H1 (cell line): Measurements from ENCODE around the gene RUVBL2. TPM values are rescaled to one million over a fixed set of nuclear protein-coding genes. Genes with fewer than 3 reads are reported as not detected.

Experiments
- CHD7 ChIP-seq: fragments of 300-600 bp; sonication (generic); IDR thresholded peaks from 2 replicates; pipeline ENCODE4 v1.7.1; 2012; ENCODE audit warnings: low read length, moderate library complexity, mild to moderate bottlenecking, inconsistent platforms; ENCODE audit not compliant: insufficient replicate concordance
- KDM4A ChIP-seq: IDR thresholded peaks from one replicate; pipeline ENCODE4 v1.7.1; 2012; ENCODE audit warnings: low read depth, mild to moderate bottlenecking, moderate library complexity, low read length, inconsistent platforms; ENCODE audit not compliant: severe bottlenecking
- RAD21 ChIP-seq, 2 experiments: IDR thresholded peaks in 1 of 2; conservative IDR thresholded peaks in 1 of 2; 2 replicates each; pipeline ENCODE4 v1.6.1; 2011; ENCODE audit warnings: low read depth in 2 of 2, low read length in 2 of 2, improper control_type of control experiment in 1 of 2, inconsistent platforms in 1 of 2, mild to moderate bottlenecking in 1 of 2, moderate library complexity in 1 of 2
- RBBP5 ChIP-seq: IDR thresholded peaks from 2 replicates; pipeline ENCODE4 v1.7.1; 2012; ENCODE audit warnings: low read depth, mild to moderate bottlenecking, inconsistent platforms, low read length, moderate library complexity, borderline replicate concordance
- polyA plus RNA-seq, 7 experiments: library from polyadenylated mRNA; depleted of rRNA in 3 of 7; stranded (reverse) in 5 of 7; unstranded in 2 of 7; fragments of >200 nt in 5 of 7; fragments of 200-250 nt in 2 of 7; gene quantifications; 1 replicate in 5 of 7; 2 replicates in 1 of 7; 4 replicates in 1 of 7; pipeline versions ENCODE4 v1.2.1 to v1.2.3, GENCODE V29; 2011 to 2013; ENCODE audit warnings: missing spikeins in 2 of 7, mixed read lengths in 2 of 7
- total RNA-seq: library from RNA; stranded (reverse); fragmentation: NEBNext Ultra II Directional; extraction: Animal tissue kit (Norgen Biotek cat#: 25700); gene quantifications from 2 replicates; pipeline ENCODE4 v1.2.1, GENCODE V29; 2021

Gene RUVBL2
- total and polyA plus RNA-seq, 2 of the 8 experiments (the other 6 are each of a cell fraction or from before 2014, with no cell fraction given) = 152 to 247 TPM

GRCh38 chr19:49011194-49011593 is 17.5 kb downstream of the RUVBL2 start (continued):
- TF ChIP-seq CHD7 = no peak
- no peak for TF ChIP-seq RAD21 (IDR thresholded peaks at IDR 0.05 in 1 of 2, conservative IDR thresholded peaks at IDR 0.05 in 1 of 2; ENCODE audit: low read depth in 2 of 2, low read length in 2 of 2)
- no peak for TF ChIP-seq KDM4A
- no peak for TF ChIP-seq RBBP5
- TF ChIP-seq, all 59 proteins: peak for 0
